Endometrial microvascular endothelial cells (primary cell): Measurements from ENCODE around the gene DCAF12. TPM values are rescaled to one million over a fixed set of nuclear protein-coding genes. Genes with fewer than 3 reads are reported as not detected.
"Not testable (repeated sequence)": the region's sequence is repeated elsewhere in the genome, so short reads cannot be mapped to it uniquely, and the experiment has no call there.

ENCODE experiments used
- in situ Hi-C: cut with HindIII; loops from 2 replicates; pipeline ENCODE4 v1.10.0; 2017; ENCODE audit warnings: low sequenced_read_pairs, low pct_unique_long_range_greater_than_20kb; ENCODE audit errors: inconsistent ontology term
- total RNA-seq: library from RNA; depleted of rRNA; stranded (reverse); fragments of >200 nt; gene quantifications from one replicate; pipeline ENCODE4 v1.2.3, GENCODE V29; 2015; ENCODE audit errors: inconsistent ontology term

DCAF12 gene
- 29.9 TPM for total RNA-seq

GRCh38 chr9:34126207-34127034 lies at the start of gene DCAF12:
Gene DCAF12 (minus strand): TSS chr9:34126698. CDS start chr9:34126431, 267 bp downstream.
- in situ Hi-C loops = no loop called here

GRCh38 chr9:34176089-34176488 lies 49.6 kb upstream of the DCAF12 start:
- in situ Hi-C loops = no loop called here

GRCh38 chr9:34171753-34172535 lies 45.4 kb upstream of the DCAF12 start:
- in situ Hi-C loops = no loop called here

GRCh38 chr9:34170237-34170991 lies 43.9 kb upstream of the DCAF12 start:
- in situ Hi-C loops = no loop called here

- in situ Hi-C loops = no loop called here
Observed at GRCh38 chr9:34169125-34169524, 42.6 kb upstream of the DCAF12 start.

GRCh38 chr9:34163434-34163833 lies 36.9 kb upstream of the DCAF12 start:
- in situ Hi-C loops = no loop called here

GRCh38 chr9:34158362-34158869 lies 31.9 kb upstream of the DCAF12 start:
- in situ Hi-C loops = no loop called here

GRCh38 chr9:34157898-34158297 lies 31.4 kb upstream of the DCAF12 start:
- in situ Hi-C loops = no loop called here

- in situ Hi-C loops = no loop called here
Observed at GRCh38 chr9:34157318-34157717, 30.8 kb upstream of the DCAF12 start.

GRCh38 chr9:34154057-34154456 lies 27.6 kb upstream of the DCAF12 start:
- in situ Hi-C loops = no loop called here

- in situ Hi-C loops = no loop called here
Observed at GRCh38 chr9:34151398-34151797, 24.9 kb upstream of the DCAF12 start.

- in situ Hi-C loops = no loop called here
Observed at GRCh38 chr9:34145165-34145564, 18.7 kb upstream of the DCAF12 start.

- in situ Hi-C loops = no loop called here
Observed at GRCh38 chr9:34143116-34143515, 16.6 kb upstream of the DCAF12 start.

GRCh38 chr9:34140853-34141252 lies 14.4 kb upstream of the DCAF12 start:
- in situ Hi-C loops = no loop called here

GRCh38 chr9:34139477-34140146 lies 13.1 kb upstream of the DCAF12 start:
- in situ Hi-C loops = no loop called here

- in situ Hi-C loops = not testable (repeated sequence)
Observed at GRCh38 chr9:34138644-34139043, 12.1 kb upstream of the DCAF12 start.

- in situ Hi-C loops = no loop called here
Observed at GRCh38 chr9:34134521-34134920, 8.0 kb upstream of the DCAF12 start.

GRCh38 chr9:34133436-34133949 lies 7.0 kb upstream of the DCAF12 start:
- in situ Hi-C loops = no loop called here
